ENCODE results near the gene NKX6-1.

DNA sequence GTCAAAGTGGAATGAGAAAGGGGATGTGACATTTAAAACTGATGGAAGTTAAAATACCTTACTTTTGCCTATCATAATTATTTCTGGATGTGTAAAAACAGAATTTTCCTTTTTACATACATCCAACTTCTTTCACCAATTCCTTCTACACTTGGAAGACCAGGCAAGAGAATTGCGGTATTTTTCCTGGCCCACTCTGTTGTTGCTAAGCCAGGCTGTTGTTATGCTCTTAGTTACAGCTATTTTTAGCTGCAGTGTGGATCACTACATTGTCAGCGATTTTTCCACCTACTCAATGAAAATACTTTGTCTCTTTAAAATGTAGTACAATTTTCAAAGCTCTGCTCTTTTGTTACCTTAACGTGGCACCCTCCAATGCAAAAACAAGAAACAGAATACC lies 43.4 kb downstream of the NKX6-1 start:
- TF ChIP-seq, protein P1, sequence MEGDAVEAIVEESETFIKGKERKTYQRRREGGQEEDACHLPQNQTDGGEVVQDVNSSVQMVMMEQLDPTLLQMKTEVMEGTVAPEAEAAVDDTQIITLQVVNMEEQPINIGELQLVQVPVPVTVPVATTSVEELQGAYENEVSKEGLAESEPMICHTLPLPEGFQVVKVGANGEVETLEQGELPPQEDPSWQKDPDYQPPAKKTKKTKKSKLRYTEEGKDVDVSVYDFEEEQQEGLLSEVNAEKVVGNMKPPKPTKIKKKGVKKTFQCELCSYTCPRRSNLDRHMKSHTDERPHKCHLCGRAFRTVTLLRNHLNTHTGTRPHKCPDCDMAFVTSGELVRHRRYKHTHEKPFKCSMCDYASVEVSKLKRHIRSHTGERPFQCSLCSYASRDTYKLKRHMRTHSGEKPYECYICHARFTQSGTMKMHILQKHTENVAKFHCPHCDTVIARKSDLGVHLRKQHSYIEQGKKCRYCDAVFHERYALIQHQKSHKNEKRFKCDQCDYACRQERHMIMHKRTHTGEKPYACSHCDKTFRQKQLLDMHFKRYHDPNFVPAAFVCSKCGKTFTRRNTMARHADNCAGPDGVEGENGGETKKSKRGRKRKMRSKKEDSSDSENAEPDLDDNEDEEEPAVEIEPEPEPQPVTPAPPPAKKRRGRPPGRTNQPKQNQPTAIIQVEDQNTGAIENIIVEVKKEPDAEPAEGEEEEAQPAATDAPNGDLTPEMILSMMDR (IDR thresholded peaks at IDR 0.05) = no peak
- TF ChIP-seq, protein P2, sequence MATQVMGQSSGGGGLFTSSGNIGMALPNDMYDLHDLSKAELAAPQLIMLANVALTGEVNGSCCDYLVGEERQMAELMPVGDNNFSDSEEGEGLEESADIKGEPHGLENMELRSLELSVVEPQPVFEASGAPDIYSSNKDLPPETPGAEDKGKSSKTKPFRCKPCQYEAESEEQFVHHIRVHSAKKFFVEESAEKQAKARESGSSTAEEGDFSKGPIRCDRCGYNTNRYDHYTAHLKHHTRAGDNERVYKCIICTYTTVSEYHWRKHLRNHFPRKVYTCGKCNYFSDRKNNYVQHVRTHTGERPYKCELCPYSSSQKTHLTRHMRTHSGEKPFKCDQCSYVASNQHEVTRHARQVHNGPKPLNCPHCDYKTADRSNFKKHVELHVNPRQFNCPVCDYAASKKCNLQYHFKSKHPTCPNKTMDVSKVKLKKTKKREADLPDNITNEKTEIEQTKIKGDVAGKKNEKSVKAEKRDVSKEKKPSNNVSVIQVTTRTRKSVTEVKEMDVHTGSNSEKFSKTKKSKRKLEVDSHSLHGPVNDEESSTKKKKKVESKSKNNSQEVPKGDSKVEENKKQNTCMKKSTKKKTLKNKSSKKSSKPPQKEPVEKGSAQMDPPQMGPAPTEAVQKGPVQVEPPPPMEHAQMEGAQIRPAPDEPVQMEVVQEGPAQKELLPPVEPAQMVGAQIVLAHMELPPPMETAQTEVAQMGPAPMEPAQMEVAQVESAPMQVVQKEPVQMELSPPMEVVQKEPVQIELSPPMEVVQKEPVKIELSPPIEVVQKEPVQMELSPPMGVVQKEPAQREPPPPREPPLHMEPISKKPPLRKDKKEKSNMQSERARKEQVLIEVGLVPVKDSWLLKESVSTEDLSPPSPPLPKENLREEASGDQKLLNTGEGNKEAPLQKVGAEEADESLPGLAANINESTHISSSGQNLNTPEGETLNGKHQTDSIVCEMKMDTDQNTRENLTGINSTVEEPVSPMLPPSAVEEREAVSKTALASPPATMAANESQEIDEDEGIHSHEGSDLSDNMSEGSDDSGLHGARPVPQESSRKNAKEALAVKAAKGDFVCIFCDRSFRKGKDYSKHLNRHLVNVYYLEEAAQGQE (IDR thresholded peaks at IDR 0.05; ENCODE audit: insufficient read depth in 1 of 2, low read depth in 2 of 2, low read length in 1 of 2) = no peak
- no peak for TF ChIP-seq SIN3A (IDR thresholded peaks at IDR 0.05; ENCODE audit: borderline replicate concordance, insufficient read depth, low read depth, low read length)

Data from Panc1 (cell line).